ENCODE results near the gene TOMM6. TPM values are rescaled to one million over a fixed set of nuclear protein-coding genes. Genes with fewer than 3 reads are reported as not detected.

TOMM6 gene
- polyA plus RNA-seq, 1 donor from 2014 or later, result 184 TPM

DNA sequence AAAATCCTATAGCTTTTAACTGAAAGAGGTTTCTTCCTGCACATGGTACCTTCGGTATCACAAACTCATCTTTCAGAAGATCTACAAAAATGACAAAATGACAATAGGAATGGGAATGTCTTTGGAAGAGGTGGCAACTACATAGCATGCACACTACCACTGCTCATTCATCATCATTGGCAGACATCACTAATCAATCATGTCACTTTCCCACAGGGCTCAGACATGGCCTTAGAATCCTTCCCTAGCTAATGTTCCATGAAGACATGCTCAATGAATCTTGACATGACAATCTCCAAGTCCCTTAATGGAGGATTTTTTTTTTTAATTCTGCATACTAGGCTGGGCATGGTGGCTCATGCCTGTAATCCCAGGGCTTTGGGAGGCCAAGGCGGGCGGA lies 37.1 kb upstream of the TOMM6 start:
- H3K79me2 ChIP-seq (replicated peaks; ENCODE audit: insufficient read depth, low read length), result no peaks in the 10 kb centered on the region
- no peaks in the 10 kb centered on the region for H3F3A ChIP-seq (ENCODE audit: insufficient read depth, low read length, poor library complexity, severe bottlenecking)
- H3K9ac ChIP-seq (ENCODE audit: low read length), result no peak overlapping the region
- no peak overlapping the region for H3K4me2 ChIP-seq (ENCODE audit: low read length)
- H3K4me3 ChIP-seq (ENCODE audit: low read length), result no peak overlapping the region
- no peaks in the 10 kb centered on the region for H3K9me2 ChIP-seq (ENCODE audit: insufficient read depth, low read length)
- H4K20me1 ChIP-seq (ENCODE audit: insufficient read depth), result no peaks in the 10 kb centered on the region
- H3K27ac ChIP-seq (ENCODE audit: low read length), result no peak overlapping the region
- H2AFZ ChIP-seq (ENCODE audit: low read depth, low read length), result no peak overlapping the region
- H3K36me3 ChIP-seq (ENCODE audit: insufficient read depth, low read length), result no peaks in the 10 kb centered on the region
- no peaks in the 10 kb centered on the region for H3K27me3 ChIP-seq (ENCODE audit: insufficient read depth, low read depth, low read length)
- no peaks in the 10 kb centered on the region for H3K9me3 ChIP-seq (ENCODE audit: low read length)
- no peak for TF ChIP-seq EP300 (conservative IDR thresholded peaks at IDR 0.05; ENCODE audit: poor library complexity, severe bottlenecking)
- TF ChIP-seq POLR2AphosphoS5 (IDR thresholded peaks at IDR 0.05), result no peak
- no peak for TF ChIP-seq REST (IDR thresholded peaks at IDR 0.05; ENCODE audit: borderline replicate concordance)
- no peak for TF ChIP-seq CTCF (IDR thresholded peaks at IDR 0.05; ENCODE audit: poor library complexity, severe bottlenecking)
- TF ChIP-seq SMC3 (conservative IDR thresholded peaks at IDR 0.05; ENCODE audit: poor library complexity), result no peak
- no peak for TF ChIP-seq EZH2 (IDR thresholded peaks at IDR 0.05; ENCODE audit: borderline replicate concordance, insufficient read depth, low read length, poor library complexity, severe bottlenecking)
- no peak for TF ChIP-seq RAD21 (conservative IDR thresholded peaks at IDR 0.05)
- no peak for TF ChIP-seq TAF1 (IDR thresholded peaks at IDR 0.05; ENCODE audit: low read depth)
- TF ChIP-seq MXI1 (conservative IDR thresholded peaks at IDR 0.05; ENCODE audit: poor library complexity, severe bottlenecking), result no peak

DNA sequence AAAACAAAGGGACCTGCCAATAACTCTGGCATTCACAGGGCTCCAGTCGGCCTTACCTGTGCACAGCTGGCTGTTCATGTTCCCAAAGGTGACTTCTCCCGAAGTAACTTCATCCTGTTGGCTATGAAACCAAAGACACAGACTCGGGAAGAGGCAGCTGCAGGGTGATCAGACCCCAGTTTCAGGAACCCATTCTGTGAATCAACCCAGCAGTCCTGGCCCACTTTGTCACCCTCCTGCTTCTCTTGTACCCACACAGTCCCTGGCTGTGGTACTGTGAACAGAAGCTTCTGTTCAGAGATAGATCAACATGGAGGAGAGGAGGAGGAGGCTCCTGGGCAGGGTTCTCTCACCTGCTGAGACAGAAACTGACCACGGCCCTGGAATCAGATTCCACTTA lies 31.6 kb upstream of the TOMM6 start:
- H3F3A ChIP-seq (ENCODE audit: insufficient read depth, low read length, poor library complexity, severe bottlenecking), result no peaks in the 10 kb centered on the region
- TF ChIP-seq POLR2AphosphoS5 (IDR thresholded peaks at IDR 0.05), result no peak
- TF ChIP-seq REST (IDR thresholded peaks at IDR 0.05; ENCODE audit: borderline replicate concordance), result no peak
- TF ChIP-seq EZH2 (IDR thresholded peaks at IDR 0.05; ENCODE audit: borderline replicate concordance, insufficient read depth, low read length, poor library complexity, severe bottlenecking), result no peak
- no peak for TF ChIP-seq EP300 (conservative IDR thresholded peaks at IDR 0.05; ENCODE audit: poor library complexity, severe bottlenecking)
- no peak for TF ChIP-seq TAF1 (IDR thresholded peaks at IDR 0.05; ENCODE audit: low read depth)
- H3K27me3 ChIP-seq (ENCODE audit: insufficient read depth, low read depth, low read length), result no peaks in the 10 kb centered on the region
- H2AFZ ChIP-seq (ENCODE audit: low read depth, low read length), result no peak overlapping the region
- no peaks in the 10 kb centered on the region for H3K36me3 ChIP-seq (ENCODE audit: insufficient read depth, low read length)
- H3K9ac ChIP-seq (ENCODE audit: low read length), result no peak overlapping the region
- H3K9me3 ChIP-seq (ENCODE audit: low read length), result no peaks in the 10 kb centered on the region
- no peak overlapping the region for H3K4me2 ChIP-seq (ENCODE audit: low read length)
- H3K4me3 ChIP-seq (ENCODE audit: low read length), result no peak overlapping the region
- H3K9me2 ChIP-seq (ENCODE audit: insufficient read depth, low read length), result no peaks in the 10 kb centered on the region
- no peaks in the 10 kb centered on the region for H3K79me2 ChIP-seq (replicated peaks; ENCODE audit: insufficient read depth, low read length)
- no peaks in the 10 kb centered on the region for H4K20me1 ChIP-seq (ENCODE audit: insufficient read depth)
- H3K27ac ChIP-seq (ENCODE audit: low read length), result no peak overlapping the region
